ENCODE results near the gene TMEM178A. TPM values are rescaled to one million over a fixed set of nuclear protein-coding genes. Genes with fewer than 3 reads are reported as not detected.

Gene TMEM178A
- total and polyA plus RNA-seq, 7 experiments from 2014 or later, result 0.32 to 0.54 (median 0.43) TPM; not detected in 3

GRCh38 chr2:39741871-39742270, 76.2 kb downstream of the TMEM178A start:
- H3K36me3 Mint-ChIP-seq, result peaks cover 21 to 74% (median 44%) of the 10 kb centered on the region in 5 donors
- Histone ChIP-seq H3K27ac (ENCODE audit: low read depth, low read length) (no peak overlapping the region), H3K36me3 (ENCODE audit: control insufficient read depth in 2 of 3, insufficient read depth in 3 of 3, low read length in 3 of 3) (peaks cover 3 to 39% (median 4%) of the 10 kb centered on the region in 3 experiments), H3K9me3 (ENCODE audit: control insufficient read depth in 2 of 3, low read length in 3 of 3) (no peaks in the 10 kb centered on the region), H3K4me1 (ENCODE audit: control insufficient read depth in 2 of 2, insufficient read depth in 2 of 2, low read length in 2 of 2) (no peaks in the 10 kb centered on the region), H3K27me3 (ENCODE audit: control insufficient read depth in 2 of 2, insufficient read depth in 2 of 2, low read length in 2 of 2) (no peaks in the 10 kb centered on the region), H3K4me3 (ENCODE audit: low read length) (no peak overlapping the region)
- ATAC-seq (no peak), DNase-seq (no peak)
- H3K4me1 Mint-ChIP-seq, result peaks cover 0 to 9% (median 4%) of the 10 kb centered on the region in 7 donors
- H3K27me3 Mint-ChIP-seq, result no peaks in the 10 kb centered on the region
- no peak overlapping the region for H3K4me3 Mint-ChIP-seq
- intact Hi-C loops (cut with micrococcal nuclease), result no loop called here
- H3K9me3 Mint-ChIP-seq, result peaks cover 0 to 2% (median 0%) of the 10 kb centered on the region in 11 donors
- POLR2A ChIA-PET, result no interaction called here
- H3K27ac Mint-ChIP-seq, result no peak overlapping the region
- CTCF ChIA-PET, result no interaction called here

GRCh38 chr2:39743269-39743776, 77.6 kb downstream of the TMEM178A start:
- Mint-ChIP-seq H3K27ac (no peak overlapping the region), H3K4me3 (no peak overlapping the region), H3K9me3 (no peaks in the 10 kb centered on the region), H3K4me1 (peaks cover 0 to 6% (median 0%) of the 10 kb centered on the region in 7 donors), H3K36me3 (peaks cover 14 to 66% (median 32%) of the 10 kb centered on the region in 5 donors), H3K27me3 (no peaks in the 10 kb centered on the region)
- Histone ChIP-seq H3K27ac (ENCODE audit: low read depth, low read length) (no peak overlapping the region), H3K4me3 (ENCODE audit: low read length) (no peak overlapping the region), H3K36me3 (ENCODE audit: control insufficient read depth in 2 of 3, insufficient read depth in 3 of 3, low read length in 3 of 3) (peaks cover 3 to 28% (median 4%) of the 10 kb centered on the region in 3 experiments), H3K27me3 (ENCODE audit: control insufficient read depth in 2 of 2, insufficient read depth in 2 of 2, low read length in 2 of 2) (no peaks in the 10 kb centered on the region), H3K4me1 (ENCODE audit: control insufficient read depth in 2 of 2, insufficient read depth in 2 of 2, low read length in 2 of 2) (no peaks in the 10 kb centered on the region), H3K9me3 (ENCODE audit: control insufficient read depth in 2 of 3, low read length in 3 of 3) (no peaks in the 10 kb centered on the region)
- POLR2A ChIA-PET, result no interaction called here
- intact Hi-C loops (cut with micrococcal nuclease), result no loop called here
- CTCF ChIA-PET, result no interaction called here
- ATAC-seq, result no peak
- DNase-seq, result no peak

- Mint-ChIP-seq H3K9me3 (no peaks in the 10 kb centered on the region), H3K4me1 (no peaks in the 10 kb centered on the region), H3K27ac (no peak overlapping the region), H3K4me3 (no peak overlapping the region), H3K27me3 (no peaks in the 10 kb centered on the region), H3K36me3 (peaks cover 20 to 73% (median 56%) of the 10 kb centered on the region in 5 donors)
- Histone ChIP-seq H3K9me3 (ENCODE audit: control insufficient read depth in 2 of 3, low read length in 3 of 3) (no peaks in the 10 kb centered on the region), H3K4me3 (ENCODE audit: low read length) (no peak overlapping the region), H3K27ac (ENCODE audit: low read depth, low read length) (no peak overlapping the region), H3K27me3 (ENCODE audit: control insufficient read depth in 2 of 2, insufficient read depth in 2 of 2, low read length in 2 of 2) (no peaks in the 10 kb centered on the region), H3K4me1 (ENCODE audit: control insufficient read depth in 2 of 2, insufficient read depth in 2 of 2, low read length in 2 of 2) (no peaks in the 10 kb centered on the region), H3K36me3 (ENCODE audit: control insufficient read depth in 2 of 3, insufficient read depth in 3 of 3, low read length in 3 of 3) (peaks cover 4 to 53% (median 10%) of the 10 kb centered on the region in 3 experiments)
- CTCF ChIA-PET, result no interaction called here
- ATAC-seq (no peak), DNase-seq (no peak)
- POLR2A ChIA-PET, result no interaction called here
- intact Hi-C loops (cut with micrococcal nuclease), result no loop called here
Measured at GRCh38 chr2:39755466-39755865, 89.7 kb downstream of the TMEM178A start.

GRCh38 chr2:39757156-39757555, 91.4 kb downstream of the TMEM178A start:
- Histone ChIP-seq H3K4me3 (ENCODE audit: low read length) (no peak overlapping the region), H3K4me1 (ENCODE audit: control insufficient read depth in 2 of 2, insufficient read depth in 2 of 2, low read length in 2 of 2) (no peaks in the 10 kb centered on the region), H3K27me3 (ENCODE audit: control insufficient read depth in 2 of 2, insufficient read depth in 2 of 2, low read length in 2 of 2) (no peaks in the 10 kb centered on the region), H3K9me3 (ENCODE audit: control insufficient read depth in 2 of 3, low read length in 3 of 3) (no peaks in the 10 kb centered on the region), H3K36me3 (ENCODE audit: control insufficient read depth in 2 of 3, insufficient read depth in 3 of 3, low read length in 3 of 3) (peaks cover 4 to 50% (median 13%) of the 10 kb centered on the region in 3 experiments), H3K27ac (ENCODE audit: low read depth, low read length) (no peak overlapping the region)
- ATAC-seq (no peak), DNase-seq (no peak)
- Mint-ChIP-seq H3K36me3 (peaks cover 21 to 79% (median 63%) of the 10 kb centered on the region in 5 donors), H3K4me1 (no peaks in the 10 kb centered on the region), H3K4me3 (no peak overlapping the region), H3K27ac (peak overlapping the region in 1 of 9 donors; percentile 2), H3K9me3 (no peaks in the 10 kb centered on the region), H3K27me3 (no peaks in the 10 kb centered on the region)
- ChIA-PET POLR2A (no interaction called here), CTCF (no interaction called here)
- intact Hi-C loops (cut with micrococcal nuclease), result no loop called here

GRCh38 chr2:39762448-39762847, 96.7 kb downstream of the TMEM178A start:
- no peaks in the 10 kb centered on the region for H3K9me3 Mint-ChIP-seq
- CTCF ChIA-PET, result no interaction called here
- intact Hi-C loops (cut with micrococcal nuclease), result no loop called here

More at GRCh38 chr2:39762448-39762847, 96.7 kb downstream of the TMEM178A start:
- H3K4me3 ChIP-seq (ENCODE audit: low read length), result no peak overlapping the region
- no peaks in the 10 kb centered on the region for H3K27me3 ChIP-seq (ENCODE audit: control insufficient read depth in 2 of 2, insufficient read depth in 2 of 2, low read length in 2 of 2)
- H3K27ac ChIP-seq (ENCODE audit: low read depth, low read length), result no peak overlapping the region
- peaks cover 4 to 34% (median 9%) of the 10 kb centered on the region in 3 experiments for H3K36me3 ChIP-seq (ENCODE audit: control insufficient read depth in 2 of 3, insufficient read depth in 3 of 3, low read length in 3 of 3)
- DNase-seq (no peak), ATAC-seq (no peak)
- Mint-ChIP-seq H3K36me3 (peaks cover 15 to 76% (median 59%) of the 10 kb centered on the region in 5 donors), H3K4me3 (no peak overlapping the region), H3K4me1 (peaks cover 0 to 8% (median 0%) of the 10 kb centered on the region in 7 donors), H3K27me3 (no peaks in the 10 kb centered on the region), H3K27ac (no peak overlapping the region)
- no peaks in the 10 kb centered on the region for H3K9me3 ChIP-seq (ENCODE audit: control insufficient read depth in 2 of 3, low read length in 3 of 3)
- POLR2A ChIA-PET, result no interaction called here
- H3K4me1 ChIP-seq (ENCODE audit: control insufficient read depth in 2 of 2, insufficient read depth in 2 of 2, low read length in 2 of 2), result no peaks in the 10 kb centered on the region

Other genes starting within 250 kb of the TMEM178A start
- gene MAP4K3, start 228.6 kb upstream of the TMEM178A start, total RNA-seq, result 10 to 100 TPM; 14.4 to 32.2 (median 19.9) TPM
- 1 to 10 TPM; 2.9 to 3.2 TPM for gene MAP4K3, start 228.6 kb upstream of the TMEM178A start, polyA plus RNA-seq
- 10 to 100 TPM in 3 of 5 experiments, 1 to 10 TPM in 2; 7.6 to 13.4 (median 10.8) TPM for gene THUMPD2, start 113.3 kb downstream of the TMEM178A start, total RNA-seq
- gene THUMPD2, start 113.3 kb downstream of the TMEM178A start, polyA plus RNA-seq, result 1 to 10 TPM; 5.1 to 5.6 TPM

Data from naive thymus-derived CD4-positive, alpha-beta T cell (primary cell).